SH-SY5Y (cell line): ENCODE results near the gene C19orf44.

ENCODE experiments used
- GATA2 ChIP-seq: IDR thresholded peaks from 2 replicates; pipeline ENCODE4 v1.6.1; 2011; ENCODE audit warnings: mild to moderate bottlenecking, low read depth, low read length
- GATA3 ChIP-seq: IDR thresholded peaks from 2 replicates; pipeline ENCODE4 v1.6.1; 2011; ENCODE audit warnings: low read depth, mild to moderate bottlenecking, low read length, moderate library complexity

Gene C19orf44

GRCh38 chr19:16495982-16496612 lies at the start of gene C19orf44, which contains the start of gene CALR3:
Gene C19orf44 (plus strand): TSS chr19:16496394. CDS start chr19:16500793, 4,399 bp downstream.
Gene CALR3 (minus strand): TSS chr19:16496167. CDS start chr19:16496129, 38 bp downstream.
- TF ChIP-seq GATA3 (no peak), GATA2 (no peak)

- TF ChIP-seq GATA3 (no peak), GATA2 (no peak)
These were observed 49.3 kb upstream of the C19orf44 start for GRCh38 chr19:16446724-16447368.

- no peak for TF ChIP-seq GATA2
- no peak for TF ChIP-seq GATA3
These were observed 46.7 kb upstream of the C19orf44 start for GRCh38 chr19:16449330-16449961.

DNA sequence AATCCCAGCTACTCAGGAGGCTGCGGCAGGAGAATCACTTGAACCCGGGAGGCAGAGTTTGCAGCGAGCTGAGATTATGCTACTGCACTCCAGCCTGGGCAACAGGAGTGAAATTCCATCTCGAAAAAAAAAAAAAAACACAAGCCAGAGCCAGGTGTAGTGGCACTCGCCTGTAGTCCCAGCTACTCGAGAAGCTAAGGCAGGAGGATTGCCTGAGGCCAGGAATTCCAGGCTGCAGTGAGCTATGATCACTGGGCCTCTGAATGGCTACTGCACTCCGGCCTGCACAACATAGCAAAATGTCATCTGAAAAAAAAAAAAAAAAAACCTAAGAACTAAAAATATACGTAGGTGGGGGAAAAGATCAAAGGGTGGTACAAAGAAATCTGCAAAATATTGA lies 43.9 kb upstream of the C19orf44 start:
- TF ChIP-seq GATA2 (no peak), GATA3 (no peak)

GRCh38 chr19:16454351-16454918 lies 41.8 kb upstream of the C19orf44 start:
- TF ChIP-seq GATA3 (no peak), GATA2 (no peak)

GRCh38 chr19:16455489-16455888 lies 40.7 kb upstream of the C19orf44 start:
- TF ChIP-seq GATA3 (no peak), GATA2 (no peak)

- TF ChIP-seq GATA2 (no peak), GATA3 (no peak)
These were observed 39.5 kb upstream of the C19orf44 start for GRCh38 chr19:16456652-16457194.

- TF ChIP-seq GATA2, result no peak
- no peak for TF ChIP-seq GATA3
These were observed 38.8 kb upstream of the C19orf44 start for GRCh38 chr19:16457195-16457953.

DNA sequence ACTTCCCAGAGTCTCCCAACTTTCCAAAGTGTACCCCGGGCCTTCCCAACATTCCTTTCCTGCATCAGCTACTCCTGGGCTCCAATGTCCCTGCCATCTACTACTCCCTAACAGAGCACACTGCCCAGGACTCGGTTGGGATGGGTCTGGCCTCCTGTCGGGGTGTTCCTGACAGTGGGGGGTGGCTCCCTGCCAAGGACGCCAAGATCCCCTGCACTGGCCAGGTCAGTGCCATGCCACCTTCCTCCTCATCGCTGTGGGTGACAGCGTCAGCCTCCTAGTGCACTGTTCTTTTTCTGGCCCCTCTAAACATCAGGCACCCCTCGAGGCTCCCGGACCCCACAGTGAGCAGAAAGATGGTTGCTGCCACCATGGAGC lies 38.3 kb upstream of the C19orf44 start:
- TF ChIP-seq GATA3 (no peak), GATA2 (no peak)

DNA sequence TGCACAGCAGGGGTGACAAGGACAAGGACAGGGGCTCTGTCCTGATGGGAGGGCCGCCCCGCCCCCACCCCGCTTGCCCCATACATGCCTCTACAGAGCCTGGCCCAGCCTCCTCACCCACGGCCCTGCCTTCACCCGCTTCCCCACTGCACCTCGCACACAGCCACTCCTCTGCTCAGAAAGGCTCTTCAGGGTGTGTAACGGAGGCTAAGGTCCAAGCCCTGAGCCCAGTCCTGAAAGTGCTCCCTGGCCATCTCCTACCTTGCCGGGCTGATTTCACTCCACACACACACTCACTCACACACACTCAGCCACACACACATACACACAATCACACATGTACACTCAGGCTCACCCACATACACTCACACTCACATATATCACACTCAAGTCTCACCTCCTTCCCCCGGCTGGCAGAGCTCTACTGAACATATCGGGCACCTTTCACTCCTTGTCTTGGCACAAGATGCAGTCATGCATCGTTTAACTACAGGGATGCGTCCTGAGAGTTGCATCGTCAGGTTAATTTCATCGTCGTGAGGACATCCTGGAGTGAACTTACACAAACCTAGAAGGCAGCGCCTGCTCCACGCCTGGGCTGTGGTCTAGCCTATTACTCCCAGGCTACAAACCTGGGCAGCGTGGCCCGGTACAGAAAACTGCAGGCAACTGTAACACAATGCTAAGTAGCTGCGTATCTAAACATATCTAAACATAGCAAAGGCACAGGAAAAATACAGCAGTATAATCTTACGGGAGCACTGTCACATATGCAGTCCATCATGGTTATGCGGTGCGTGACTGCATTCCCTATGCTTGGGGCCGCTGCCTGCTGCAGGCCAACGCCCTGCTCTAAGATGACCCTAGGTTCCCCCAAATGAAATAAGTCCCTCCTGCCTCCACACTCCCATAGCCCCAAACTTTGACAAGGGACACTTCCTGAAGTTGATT lies 37.5 kb upstream of the C19orf44 start:
- TF ChIP-seq GATA2, result no peak
- TF ChIP-seq GATA3, result no peak

- TF ChIP-seq GATA2, result no peak
- TF ChIP-seq GATA3, result no peak
These were observed 36.5 kb upstream of the C19orf44 start for GRCh38 chr19:16459680-16460079.

GRCh38 chr19:16460454-16460853 lies 35.7 kb upstream of the C19orf44 start:
- TF ChIP-seq GATA3, result no peak
- TF ChIP-seq GATA2, result no peak
